GM18505 (cell line): ENCODE measurements around the gene C6.
"Not testable (repeated sequence)": the region's sequence is repeated elsewhere in the genome, so short reads cannot be mapped to it uniquely, and the experiment has no call there.

Source experiments
- ATAC-seq: cut with Tn5 transposase; IDR thresholded peaks from one replicate; pipeline ENCODE4 v1.9.1; 2021; ENCODE audit not compliant: unreplicated experiment
- POLR2A ChIP-seq: IDR thresholded peaks from 4 replicates; pipeline ENCODE4 v1.6.1; 2011; ENCODE audit warnings: borderline replicate concordance; ENCODE audit not compliant: insufficient read depth, insufficient read length; ENCODE audit errors: extremely low read depth

Gene C6

GRCh38 chr5:41213340-41213739 is at the start of gene C6:
Gene C6, minus strand, starts transcription at chr5:41213532. Its CDS starts 10,302 bp downstream, at chr5:41203230.
- ATAC-seq, result no peak
- TF ChIP-seq POLR2A, result no peak

- no peak for TF ChIP-seq POLR2A
- ATAC-seq, result no peak
Measured at GRCh38 chr5:41256400-41256799, 43.1 kb upstream of the C6 start.

- TF ChIP-seq POLR2A, result no peak
- ATAC-seq, result no peak
Measured at GRCh38 chr5:41253109-41253508, 39.8 kb upstream of the C6 start.

- no peak for ATAC-seq
- TF ChIP-seq POLR2A, result no peak
Measured at GRCh38 chr5:41252036-41252435, 38.7 kb upstream of the C6 start.

- TF ChIP-seq POLR2A, result no peak
- no peak for ATAC-seq
Measured at GRCh38 chr5:41250351-41250987, 37.1 kb upstream of the C6 start.

GRCh38 chr5:41247135-41247534 is 33.8 kb upstream of the C6 start:
- no peak for ATAC-seq
- no peak for TF ChIP-seq POLR2A

GRCh38 chr5:41246376-41246775 is 33.0 kb upstream of the C6 start:
- no peak for ATAC-seq
- TF ChIP-seq POLR2A, result no peak

- no peak for TF ChIP-seq POLR2A
- ATAC-seq, result no peak
Measured at GRCh38 chr5:41243558-41243957, 30.2 kb upstream of the C6 start.

- no peak for TF ChIP-seq POLR2A
- no peak for ATAC-seq
Measured at GRCh38 chr5:41240985-41241384, 27.7 kb upstream of the C6 start.

GRCh38 chr5:41240390-41240789 is 27.1 kb upstream of the C6 start:
- TF ChIP-seq POLR2A, result no peak
- ATAC-seq, result no peak

- no peak for ATAC-seq
- TF ChIP-seq POLR2A, result no peak
Measured at GRCh38 chr5:41234475-41234874, 21.1 kb upstream of the C6 start.

GRCh38 chr5:41232797-41233196 is 19.5 kb upstream of the C6 start:
- no peak for TF ChIP-seq POLR2A
- ATAC-seq, result no peak

GRCh38 chr5:41230276-41230675 is 16.9 kb upstream of the C6 start:
- ATAC-seq, result not testable (repeated sequence)

GRCh38 chr5:41223962-41224361 is 10.6 kb upstream of the C6 start:
- TF ChIP-seq POLR2A, result no peak
- no peak for ATAC-seq

GRCh38 chr5:41219658-41220269 is 6.4 kb upstream of the C6 start:
- no peak for TF ChIP-seq POLR2A

GRCh38 chr5:41218929-41219657 is 5.8 kb upstream of the C6 start:
- no peak for ATAC-seq
- no peak for TF ChIP-seq POLR2A

More at GRCh38 chr5:41219658-41220269, 6.4 kb upstream of the C6 start:
- ATAC-seq, result no peak
